ENCODE measurements around the gene DLG2. TPM values are rescaled to one million over a fixed set of nuclear protein-coding genes. Genes with fewer than 3 reads are reported as not detected.

DLG2 gene
- total and polyA plus RNA-seq, 2 donors (not counting 3 experiments of a cell fraction or from before 2014, with no cell fraction given): 0.15 to 1.1 TPM

DNA sequence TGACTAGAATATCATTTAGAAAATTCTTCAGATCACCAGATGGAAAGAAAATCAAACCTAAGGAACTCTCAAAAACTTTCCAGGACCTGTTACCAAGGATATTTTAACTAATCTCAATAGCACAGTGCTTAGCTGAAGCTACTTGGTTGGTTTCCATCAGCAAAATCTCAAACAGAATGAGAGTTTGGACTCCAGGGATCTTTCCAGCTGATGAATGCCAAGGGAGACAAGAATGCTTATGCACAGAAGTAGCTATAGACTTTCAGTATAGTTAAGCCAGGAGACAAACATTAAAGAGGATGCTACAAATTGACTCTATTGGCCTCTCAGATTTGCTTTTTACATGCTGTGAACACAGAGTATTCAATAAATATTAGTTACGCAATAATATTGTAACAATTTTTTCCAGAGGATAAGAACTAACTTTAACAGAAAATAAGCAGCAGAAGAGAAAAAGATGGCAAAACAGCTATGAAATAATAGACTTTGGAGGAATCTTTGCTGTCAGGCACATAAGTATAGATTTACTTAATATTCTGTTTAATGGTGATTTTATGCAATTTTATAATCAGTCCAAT lies 331.4 kb downstream of the DLG2 start:
- CTCF ChIA-PET: no interaction called here
- intact Hi-C loops (cut with micrococcal nuclease): no loop called here
- FAIRE-seq: no peak
- no peak overlapping the region for H2AFZ ChIP-seq (ENCODE audit: low read depth, low read length)
- DNase-seq (ENCODE audit: low read depth, low spot score): no peak
- H3K36me3 ChIP-seq (ENCODE audit: control insufficient read depth in 2 of 2, extremely low read depth in 1 of 2, insufficient read depth in 2 of 2, low read length in 2 of 2): no peaks in the 10 kb centered on the region
- no peak overlapping the region for H3K27ac ChIP-seq (ENCODE audit: insufficient read depth, low read depth, low read length)
- H3K4me3 ChIP-seq (replicated peaks in 1 of 3; ENCODE audit: insufficient read depth in 1 of 3, low read depth in 1 of 3, low read length in 3 of 3): no peak overlapping the region
- BruUV-seq (replicated peaks): no TSS peak
- H3K9me3 ChIP-seq (replicated peaks; ENCODE audit: control insufficient read depth, insufficient read depth, low read length): peaks cover 4% of the 10 kb centered on the region
- H3K4me1 ChIP-seq (ENCODE audit: control insufficient read depth, extremely low read depth, insufficient read depth, low read length): no peaks in the 10 kb centered on the region
- no peak overlapping the region for H3K4me2 ChIP-seq (ENCODE audit: insufficient read depth, low read length)
- POLR2A ChIA-PET: no interaction called here
- H3K79me2 ChIP-seq (ENCODE audit: control insufficient read depth, insufficient read depth, low read length): no peaks in the 10 kb centered on the region
- no peaks in the 10 kb centered on the region for H3K9me1 ChIP-seq (replicated peaks; ENCODE audit: control insufficient read depth, extremely low read depth, insufficient read depth, low read length)
- no peak overlapping the region for H3K9ac ChIP-seq (replicated peaks; ENCODE audit: extremely low read depth, insufficient read depth, low read length)
- no peaks in the 10 kb centered on the region for H4K20me1 ChIP-seq (replicated peaks; ENCODE audit: control insufficient read depth, extremely low read depth, insufficient read depth, low read length)
- no peaks in the 10 kb centered on the region for H3K27me3 ChIP-seq (ENCODE audit: control insufficient read depth in 2 of 2, insufficient read depth in 2 of 2, low read length in 2 of 2)
- dilution Hi-C loops (cut with MboI; ENCODE audit: extremely low pct_ligation_motif_present, low sequenced_read_pairs): no loop called here
- TF ChIP-seq FOS (IDR thresholded peaks at IDR 0.05; ENCODE audit: borderline replicate concordance, insufficient read depth, low read length): no peak
- TF ChIP-seq, protein P1, sequence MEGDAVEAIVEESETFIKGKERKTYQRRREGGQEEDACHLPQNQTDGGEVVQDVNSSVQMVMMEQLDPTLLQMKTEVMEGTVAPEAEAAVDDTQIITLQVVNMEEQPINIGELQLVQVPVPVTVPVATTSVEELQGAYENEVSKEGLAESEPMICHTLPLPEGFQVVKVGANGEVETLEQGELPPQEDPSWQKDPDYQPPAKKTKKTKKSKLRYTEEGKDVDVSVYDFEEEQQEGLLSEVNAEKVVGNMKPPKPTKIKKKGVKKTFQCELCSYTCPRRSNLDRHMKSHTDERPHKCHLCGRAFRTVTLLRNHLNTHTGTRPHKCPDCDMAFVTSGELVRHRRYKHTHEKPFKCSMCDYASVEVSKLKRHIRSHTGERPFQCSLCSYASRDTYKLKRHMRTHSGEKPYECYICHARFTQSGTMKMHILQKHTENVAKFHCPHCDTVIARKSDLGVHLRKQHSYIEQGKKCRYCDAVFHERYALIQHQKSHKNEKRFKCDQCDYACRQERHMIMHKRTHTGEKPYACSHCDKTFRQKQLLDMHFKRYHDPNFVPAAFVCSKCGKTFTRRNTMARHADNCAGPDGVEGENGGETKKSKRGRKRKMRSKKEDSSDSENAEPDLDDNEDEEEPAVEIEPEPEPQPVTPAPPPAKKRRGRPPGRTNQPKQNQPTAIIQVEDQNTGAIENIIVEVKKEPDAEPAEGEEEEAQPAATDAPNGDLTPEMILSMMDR (IDR thresholded peaks at IDR 0.05; ENCODE audit: extremely low read depth in 1 of 2, insufficient read depth in 1 of 2, low read depth in 1 of 2, low read length in 2 of 2): no peak

GRCh38 chr11:85281550-85281949 lies 345.6 kb downstream of the DLG2 start:
- Histone ChIP-seq H3K4me3 (replicated peaks in 1 of 3; ENCODE audit: insufficient read depth in 1 of 3, low read depth in 1 of 3, low read length in 3 of 3) (no peak overlapping the region), H2AFZ (ENCODE audit: low read depth, low read length) (no peak overlapping the region), H3K27ac (ENCODE audit: insufficient read depth, low read depth, low read length) (no peak overlapping the region), H3K36me3 (ENCODE audit: control insufficient read depth in 2 of 2, extremely low read depth in 1 of 2, insufficient read depth in 2 of 2, low read length in 2 of 2) (no peaks in the 10 kb centered on the region), H3K4me1 (ENCODE audit: control insufficient read depth, extremely low read depth, insufficient read depth, low read length) (no peaks in the 10 kb centered on the region), H3K9ac (replicated peaks; ENCODE audit: extremely low read depth, insufficient read depth, low read length) (no peak overlapping the region), H3K9me1 (replicated peaks; ENCODE audit: control insufficient read depth, extremely low read depth, insufficient read depth, low read length) (no peaks in the 10 kb centered on the region), H3K79me2 (ENCODE audit: control insufficient read depth, insufficient read depth, low read length) (no peaks in the 10 kb centered on the region), H3K4me2 (ENCODE audit: insufficient read depth, low read length) (no peak overlapping the region), H3K27me3 (ENCODE audit: control insufficient read depth in 2 of 2, insufficient read depth in 2 of 2, low read length in 2 of 2) (no peaks in the 10 kb centered on the region), H4K20me1 (replicated peaks; ENCODE audit: control insufficient read depth, extremely low read depth, insufficient read depth, low read length) (no peaks in the 10 kb centered on the region), H3K9me3 (replicated peaks; ENCODE audit: control insufficient read depth, insufficient read depth, low read length) (no peaks in the 10 kb centered on the region)
- dilution Hi-C loops (cut with MboI; ENCODE audit: extremely low pct_ligation_motif_present, low sequenced_read_pairs): no loop called here
- FAIRE-seq (no peak), DNase-seq (ENCODE audit: low read depth, low spot score) (no peak)
- no TSS peak for BruUV-seq (replicated peaks)
- intact Hi-C loops (cut with micrococcal nuclease): no loop called here
- TF ChIP-seq GATA2 (IDR thresholded peaks at IDR 0.05; ENCODE audit: insufficient read depth, insufficient read length, low read depth, low read length) (no peak), EZH2 (IDR thresholded peaks at IDR 0.05; ENCODE audit: borderline replicate concordance, low read depth, low read length, severe bottlenecking) (no peak), POLR2A (IDR thresholded peaks at IDR 0.05; ENCODE audit: low read depth, low read length) (no peak), FOS (IDR thresholded peaks at IDR 0.05; ENCODE audit: borderline replicate concordance, insufficient read depth, low read length) (no peak), JUN (IDR thresholded peaks at IDR 0.05; ENCODE audit: borderline replicate concordance, insufficient read depth, insufficient read length, low read depth) (no peak), MYC (IDR thresholded peaks at IDR 0.05; ENCODE audit: low read depth, low read length) (no peak), POLR2AphosphoS5 (IDR thresholded peaks at IDR 0.05; ENCODE audit: insufficient read depth, low read depth, low read length) (no peak)
- TF ChIP-seq, protein P2, sequence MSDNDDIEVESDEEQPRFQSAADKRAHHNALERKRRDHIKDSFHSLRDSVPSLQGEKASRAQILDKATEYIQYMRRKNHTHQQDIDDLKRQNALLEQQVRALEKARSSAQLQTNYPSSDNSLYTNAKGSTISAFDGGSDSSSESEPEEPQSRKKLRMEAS (IDR thresholded peaks at IDR 0.05; ENCODE audit: insufficient read depth, insufficient read length): no peak
- TF ChIP-seq, protein P1 (IDR thresholded peaks at IDR 0.05; ENCODE audit: extremely low read depth in 1 of 2, insufficient read depth in 1 of 2, low read depth in 1 of 2, low read length in 2 of 2): no peak
- ChIA-PET CTCF (no interaction called here), POLR2A (no interaction called here)
